Activated gamma-delta T cell (primary cell): ENCODE results near the gene SEC61B.
"Not testable (repeated sequence)": the region's sequence is repeated elsewhere in the genome, so short reads cannot be mapped to it uniquely, and the experiment has no call there.

Experiments used
- DNase-seq: peaks from one replicate; lab custom pipeline; 2025; lab: John Stamatoyannopoulos, UW

The SEC61B gene

DNA sequence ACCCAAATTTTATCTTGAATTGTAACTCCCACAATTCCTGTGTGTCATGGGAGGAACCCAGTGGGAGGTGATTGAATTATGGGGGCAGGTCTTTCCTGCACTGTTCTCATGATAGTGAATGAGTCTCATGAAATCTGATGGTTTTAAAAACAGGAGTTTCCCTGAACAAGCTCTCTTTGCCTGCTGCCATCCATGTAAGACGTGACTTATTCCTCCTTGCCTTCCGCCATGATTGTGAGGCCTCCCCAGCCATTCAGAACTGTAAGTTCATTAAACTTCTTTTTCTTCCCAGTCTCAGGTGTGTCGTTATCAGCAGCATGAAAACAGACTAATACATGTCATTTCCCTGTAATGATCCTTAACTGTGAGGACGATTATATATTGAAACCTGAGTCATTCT, 15.8 kb downstream of the SEC61B start:
- DNase-seq, result not testable (repeated sequence)

DNA sequence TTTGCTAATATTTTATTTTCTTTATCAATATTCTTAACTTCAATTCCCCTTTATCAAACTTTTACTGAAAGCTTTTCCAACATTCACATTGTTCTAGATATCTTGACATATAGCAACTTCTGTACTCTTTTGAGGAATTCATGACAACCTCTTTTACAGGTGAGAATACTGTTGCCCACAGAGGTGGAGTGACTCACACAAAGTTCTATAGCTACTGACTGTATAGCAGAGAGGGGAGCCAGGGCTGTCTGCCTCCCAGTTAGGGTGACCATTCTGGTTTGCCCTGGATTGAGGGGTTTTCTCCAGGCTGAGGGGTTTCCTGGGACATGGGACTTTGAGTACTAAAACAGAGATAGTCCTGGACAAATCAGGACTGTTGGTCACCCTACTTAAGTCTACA, 16.2 kb downstream of the SEC61B start:
- DNase-seq, result no peak

DNA sequence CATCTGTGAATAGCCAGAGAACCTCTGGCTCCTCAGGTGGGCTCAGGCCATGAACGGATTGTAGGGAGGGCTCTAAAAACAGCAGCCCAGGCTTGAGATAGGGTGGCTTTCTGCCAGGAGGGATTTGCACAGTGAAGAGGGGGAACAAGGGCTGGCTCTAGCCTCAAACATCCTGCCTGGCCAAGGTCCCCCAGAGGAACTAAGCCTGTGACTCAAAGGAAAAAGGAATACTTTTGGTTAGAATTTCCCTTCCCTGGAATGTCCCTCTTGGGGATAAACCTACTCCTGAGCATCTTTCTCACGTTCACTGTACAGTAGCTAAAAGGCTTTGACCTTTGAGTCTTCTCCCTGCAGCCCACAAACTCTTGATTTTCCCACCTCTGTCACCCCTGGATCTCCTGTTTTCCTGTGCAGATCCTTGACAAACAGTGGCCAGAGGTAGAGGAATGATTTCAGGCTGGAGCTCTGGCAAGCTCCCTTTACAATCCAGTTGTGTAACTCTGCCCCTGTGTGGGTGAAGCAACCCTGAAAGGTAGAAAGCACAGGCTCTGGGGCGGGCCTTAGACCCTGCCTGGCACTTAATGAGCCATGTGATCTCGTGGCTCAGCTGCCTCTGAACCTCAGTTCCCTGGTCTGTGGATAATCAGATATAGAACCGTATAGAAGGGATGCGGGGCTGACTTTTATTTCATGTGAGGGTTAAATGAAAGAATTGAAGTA, 17.4 kb downstream of the SEC61B start:
- no peak for DNase-seq

DNA sequence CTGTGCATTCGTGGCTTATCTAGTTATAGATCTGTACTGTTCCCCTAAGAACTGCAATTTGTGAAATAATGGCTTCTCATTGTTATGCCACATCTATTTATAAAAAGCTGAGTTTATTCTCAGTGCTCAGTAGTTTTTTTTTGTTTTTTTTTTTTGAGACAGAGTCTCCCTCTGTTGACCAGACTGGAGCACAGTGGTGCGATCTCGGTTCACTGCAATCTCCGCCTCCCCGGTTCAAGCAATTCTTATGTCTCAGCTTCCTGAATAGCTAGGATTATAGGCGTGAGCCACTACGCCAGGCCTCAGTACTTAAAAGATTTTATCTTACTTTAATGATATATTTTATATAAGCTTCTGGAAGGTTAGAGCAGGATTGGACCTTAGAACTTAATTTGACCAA, 19.0 kb downstream of the SEC61B start:
- no peak for DNase-seq

DNA sequence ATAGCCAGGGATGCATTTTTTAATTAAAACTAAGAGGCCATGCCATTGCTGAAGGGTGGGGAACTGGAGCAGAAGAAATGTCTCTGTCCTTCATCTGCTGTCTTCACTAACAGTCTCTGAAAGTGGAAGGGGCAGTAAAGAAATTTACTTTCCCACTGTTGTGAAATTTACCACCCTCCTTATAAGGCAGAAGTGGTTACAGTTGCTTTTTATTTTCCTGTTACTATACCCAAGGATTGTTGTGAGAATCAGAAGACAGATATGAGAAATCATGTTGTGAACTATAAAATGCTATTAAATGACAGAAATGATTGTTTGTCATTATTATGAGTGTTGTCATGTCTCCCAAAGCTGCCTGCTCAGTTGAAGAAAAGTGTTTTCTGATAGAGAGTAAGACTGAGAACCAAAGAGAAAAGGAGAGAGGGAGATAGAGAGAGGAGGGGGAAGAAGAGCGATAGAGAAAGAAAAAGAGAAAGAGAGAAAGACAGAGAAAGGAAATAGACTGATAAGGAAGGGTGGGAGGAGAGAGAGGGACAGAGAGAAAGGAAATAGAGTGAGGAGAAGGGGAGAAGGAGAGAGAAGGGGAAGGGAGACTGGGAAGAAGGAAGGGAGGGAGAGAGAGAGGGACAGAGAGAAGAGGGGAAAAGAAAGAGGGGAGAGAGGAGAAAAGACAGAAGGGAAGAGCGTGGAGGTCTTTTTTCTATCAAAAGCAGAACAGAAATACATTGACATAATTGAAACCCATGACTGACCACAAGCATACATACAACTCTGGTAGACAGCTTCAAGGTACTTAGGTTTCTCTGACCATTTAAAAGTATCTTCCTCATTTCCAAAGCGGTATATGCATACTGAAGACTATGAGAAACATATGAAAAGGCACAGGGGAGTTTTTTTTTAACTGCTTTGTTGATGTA, 22.5 kb downstream of the SEC61B start:
- DNase-seq, result no peak

DNA sequence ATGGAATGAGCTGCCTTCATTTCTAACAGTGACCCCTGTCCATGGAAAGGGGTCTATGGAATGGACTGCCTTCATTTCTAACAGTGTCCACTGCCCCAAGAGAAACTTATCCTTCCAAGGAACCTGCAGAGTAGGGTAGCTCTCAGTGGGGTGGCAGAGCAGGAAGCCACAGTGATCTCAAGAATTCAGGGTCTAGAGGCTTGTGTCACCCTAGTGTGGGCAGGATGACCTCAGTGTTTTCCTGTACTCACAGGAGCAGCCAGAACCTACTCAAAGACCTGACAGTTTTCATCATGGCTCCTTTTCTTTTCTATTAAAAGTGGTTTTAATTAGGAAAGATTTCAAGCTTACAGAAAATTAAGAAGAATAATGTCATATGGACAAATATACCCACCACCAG, 27.5 kb downstream of the SEC61B start:
- DNase-seq, result no peak

DNA sequence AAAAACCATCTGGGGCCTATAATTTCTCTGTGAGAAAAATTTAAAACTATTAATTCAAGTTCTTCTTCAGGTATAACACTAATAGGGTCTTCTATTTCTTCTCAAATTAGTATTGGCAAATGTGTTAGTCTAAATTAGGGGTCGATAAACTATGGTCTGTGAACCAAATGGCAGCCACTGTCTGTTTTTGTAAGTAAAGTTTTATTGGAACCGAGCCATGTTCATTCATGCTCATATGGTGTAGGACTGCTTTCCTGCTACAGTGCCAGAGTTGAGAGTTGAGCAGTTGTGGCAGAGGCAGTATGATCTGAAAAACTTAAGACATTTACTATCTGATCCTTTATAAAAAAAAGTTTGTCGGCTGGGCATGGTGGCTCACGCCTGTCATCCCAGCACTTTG, 29.1 kb downstream of the SEC61B start:
- DNase-seq, result no peak

DNA sequence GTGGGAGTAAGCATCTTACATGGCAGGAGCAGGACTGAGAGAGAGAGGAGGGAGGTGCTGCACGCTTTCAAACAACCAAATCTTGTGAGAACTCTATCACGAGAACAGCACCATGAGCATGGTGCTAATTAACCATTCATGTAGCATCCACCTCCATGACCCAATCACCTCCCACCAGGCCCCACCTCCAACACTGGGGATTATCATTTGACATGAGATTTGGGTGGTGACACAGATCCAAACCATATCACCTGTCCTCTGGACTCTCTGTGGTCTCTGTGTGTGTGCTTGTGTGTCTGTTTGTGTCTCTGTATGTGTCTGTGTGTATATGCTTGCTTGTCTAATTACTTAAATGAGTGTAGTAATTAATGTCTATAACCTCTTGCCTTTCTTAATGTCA, 31.1 kb downstream of the SEC61B start:
- no peak for DNase-seq

DNA sequence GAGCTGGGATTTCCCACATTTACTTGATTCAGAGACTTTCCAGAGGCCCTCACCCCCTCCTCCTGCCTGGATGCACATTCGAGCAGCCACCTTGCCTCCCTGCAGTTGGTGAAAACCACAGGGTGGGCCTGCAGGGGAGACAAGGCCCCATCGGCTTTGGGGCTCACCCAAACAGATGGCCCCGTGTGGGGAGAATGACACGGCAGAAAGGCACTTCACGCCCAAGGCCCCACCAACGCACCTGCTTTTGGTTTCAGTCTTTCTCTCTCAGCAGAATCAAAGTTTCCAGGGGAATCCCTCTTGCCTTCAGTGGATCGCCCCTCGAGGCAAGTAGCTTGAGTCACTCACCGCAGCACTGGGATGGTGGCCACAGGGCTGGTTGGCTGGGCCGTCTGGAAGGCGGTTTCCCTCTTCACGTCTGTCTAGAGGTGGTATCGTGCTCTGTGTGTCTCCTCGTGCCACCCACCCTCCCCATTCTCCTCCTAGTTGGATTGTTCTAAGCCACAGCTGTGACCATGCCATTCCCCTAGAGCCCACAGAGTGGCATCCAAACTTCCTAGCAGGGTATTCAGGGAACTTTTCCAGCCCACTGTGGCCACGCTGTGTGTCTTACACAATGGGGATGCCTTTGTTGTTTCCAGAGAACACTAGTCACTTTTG, 31.8 kb downstream of the SEC61B start:
- DNase-seq, result peak; percentile 20

DNA sequence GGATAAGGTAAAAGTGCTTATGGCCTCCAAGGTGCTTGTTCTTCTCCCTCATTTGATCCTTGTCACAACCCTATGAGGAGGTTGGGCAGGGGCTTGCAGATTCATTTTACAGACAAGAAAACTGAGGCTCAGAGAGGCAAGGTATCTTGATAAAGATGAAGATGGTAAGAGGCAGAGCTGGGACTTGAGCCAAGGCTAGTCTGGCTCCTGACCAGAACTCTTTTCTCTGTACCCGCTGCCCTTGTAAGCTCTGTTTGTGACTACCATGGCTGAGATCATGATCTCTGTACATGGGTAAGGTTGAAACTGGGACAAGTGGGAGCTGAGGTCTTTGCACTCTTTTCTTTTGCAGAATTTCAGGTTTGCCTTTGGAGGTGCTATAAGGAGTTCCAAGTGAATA, 33.6 kb downstream of the SEC61B start:
- no peak for DNase-seq

DNA sequence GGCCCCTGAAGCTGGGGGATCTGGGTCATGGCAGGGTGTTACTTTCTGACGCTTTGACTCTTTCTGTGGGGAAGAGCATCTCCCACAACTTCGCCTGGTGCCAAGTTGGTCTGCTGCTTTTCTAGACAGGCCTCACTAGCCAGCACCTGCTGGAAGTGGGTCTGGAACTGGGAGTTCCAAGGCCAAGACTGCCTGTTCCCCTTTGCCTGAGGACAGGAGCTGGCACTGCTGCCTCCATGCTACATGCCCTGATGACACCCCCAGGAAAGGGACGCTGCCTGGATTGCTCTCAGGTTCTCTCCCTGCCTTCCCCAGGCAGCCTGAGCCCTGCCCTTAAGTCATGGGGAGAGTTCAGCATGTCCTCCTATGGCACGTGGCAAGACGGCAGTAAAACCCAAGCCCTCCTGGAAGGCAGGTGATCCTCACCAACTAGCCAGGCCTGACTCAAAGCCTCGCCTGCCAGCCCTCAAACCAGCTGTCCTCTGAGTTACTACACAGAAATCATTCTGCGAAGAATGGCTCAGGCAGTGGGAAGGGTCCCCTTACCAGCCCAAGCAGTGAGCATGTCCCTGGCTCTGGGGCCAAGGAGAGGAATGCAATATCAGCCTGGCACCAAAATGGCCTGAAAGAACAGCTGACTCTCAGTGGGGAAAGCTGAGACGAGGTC, 35.8 kb downstream of the SEC61B start:
- no peak for DNase-seq

DNA sequence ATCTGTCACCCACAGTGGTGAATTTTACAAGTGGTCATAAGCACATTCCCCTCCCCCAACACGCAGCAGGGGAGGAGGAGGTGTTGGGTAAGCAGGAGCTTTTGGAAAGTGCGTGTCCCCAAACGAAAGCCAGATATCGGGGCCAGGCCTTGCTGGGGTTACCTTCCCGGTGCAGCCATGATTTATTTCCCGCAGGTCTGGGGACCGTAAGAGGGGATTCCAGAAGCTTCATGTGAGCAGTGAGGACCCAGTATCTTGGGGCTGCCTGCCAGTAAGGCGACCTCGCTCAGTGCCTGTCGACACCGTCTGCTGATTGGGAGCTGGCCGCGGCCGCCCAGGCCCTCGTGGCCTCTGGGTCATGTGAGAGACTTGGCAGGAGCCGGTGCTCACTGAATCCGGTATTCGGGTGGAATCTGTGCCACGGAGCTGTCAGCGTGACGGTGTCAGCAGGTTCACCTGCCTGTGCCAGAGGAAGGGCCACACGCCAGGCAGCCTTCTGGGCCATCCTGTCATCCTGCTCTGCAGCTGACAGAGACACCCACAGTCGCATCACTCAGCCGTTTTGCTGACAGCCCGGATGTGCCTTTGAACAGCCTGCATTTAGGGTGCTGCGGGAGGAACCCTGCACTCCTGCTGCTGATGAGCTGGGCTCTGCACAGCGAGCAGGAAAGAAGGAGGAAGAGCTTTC, 37.3 kb downstream of the SEC61B start:
- no peak for DNase-seq

DNA sequence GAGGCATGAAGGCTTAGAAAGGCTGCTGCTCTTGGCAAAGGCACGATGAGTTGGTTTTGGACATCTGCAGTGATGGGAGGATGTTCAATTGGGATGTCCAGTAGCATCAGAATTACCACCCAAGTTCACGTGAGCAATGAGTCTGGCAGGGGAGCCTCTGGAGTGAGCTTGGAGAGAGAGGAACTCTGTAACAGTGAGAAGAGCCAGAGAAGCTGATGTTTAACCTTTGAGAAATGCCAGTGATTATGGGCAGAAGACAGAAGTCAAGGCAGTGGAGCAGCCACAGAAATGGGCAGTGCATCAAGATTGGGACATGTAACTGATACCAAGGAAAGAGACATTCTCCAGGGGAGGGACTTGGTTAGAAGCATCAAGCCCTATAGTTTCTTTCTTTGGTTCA, 39.8 kb downstream of the SEC61B start:
- no peak for DNase-seq

DNA sequence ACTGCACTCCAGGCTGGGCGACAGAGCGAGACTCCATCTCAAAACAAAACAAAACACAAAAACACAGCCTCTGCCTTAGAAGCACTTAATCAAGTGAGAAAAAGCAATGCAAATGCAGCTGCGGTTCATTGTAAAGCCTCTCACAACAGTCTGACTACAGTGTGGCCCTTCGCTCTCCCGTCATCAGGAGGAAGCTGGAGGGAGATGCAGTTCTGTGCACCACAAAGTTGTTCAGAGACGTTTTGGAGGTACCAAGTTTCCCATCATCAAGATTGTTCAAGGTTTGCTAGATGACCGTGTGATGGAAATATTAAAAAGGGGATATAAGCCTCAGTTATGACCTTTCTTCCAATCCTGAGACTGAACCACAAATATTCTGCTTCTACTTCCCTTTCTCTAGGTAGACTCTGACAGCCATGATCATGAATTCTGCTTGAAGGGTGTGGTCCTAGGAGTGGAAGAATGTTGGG, 40.9 kb downstream of the SEC61B start:
- no peak for DNase-seq

DNA sequence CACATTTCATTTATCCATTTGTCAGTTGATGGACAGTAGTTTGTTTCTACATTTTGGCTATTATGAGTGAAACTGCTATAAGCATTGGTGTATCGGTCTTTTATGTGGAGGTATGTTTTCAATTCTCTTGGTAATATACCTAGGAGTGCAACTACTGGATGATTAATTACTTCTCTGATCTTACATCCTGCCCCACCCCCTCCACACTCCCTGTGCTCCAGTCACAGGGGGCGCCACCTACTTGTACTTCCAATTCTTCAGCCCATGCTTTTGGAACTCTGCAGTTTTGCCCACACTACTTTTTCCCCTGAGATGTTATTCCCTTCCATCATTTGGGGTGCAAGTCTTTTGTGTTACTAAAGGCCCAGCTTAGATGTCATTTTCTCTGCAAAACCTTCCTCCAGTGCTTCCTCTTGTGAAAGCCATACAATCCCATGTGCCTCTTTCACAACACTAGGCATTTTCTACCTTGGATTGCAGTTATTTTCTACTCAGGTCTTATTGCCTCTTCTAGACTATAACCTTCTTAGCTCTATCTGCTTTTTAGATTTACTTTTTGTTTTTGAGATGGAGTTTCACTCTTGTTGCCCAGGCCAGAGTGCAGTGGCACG, 42.1 kb downstream of the SEC61B start:
- no peak for DNase-seq

DNA sequence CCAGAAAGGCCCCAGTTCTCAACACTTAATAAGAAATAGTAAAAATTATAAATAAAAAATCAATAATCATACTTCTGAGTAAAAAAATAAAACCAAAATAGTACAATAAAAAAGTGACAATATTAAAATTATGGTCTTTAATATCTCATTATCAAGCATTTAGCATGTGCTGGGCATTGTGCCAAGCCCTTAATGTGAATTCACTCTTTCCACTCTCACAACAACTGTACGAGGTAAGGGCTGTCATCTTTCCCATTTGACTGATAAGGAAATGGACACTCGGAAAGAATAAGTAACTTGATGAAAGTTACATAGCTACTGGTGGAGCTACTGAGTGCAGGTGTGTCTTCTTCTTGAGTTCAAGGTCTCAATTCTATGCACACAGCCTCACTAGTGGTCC, 43.6 kb downstream of the SEC61B start:
- DNase-seq, result no peak

DNA sequence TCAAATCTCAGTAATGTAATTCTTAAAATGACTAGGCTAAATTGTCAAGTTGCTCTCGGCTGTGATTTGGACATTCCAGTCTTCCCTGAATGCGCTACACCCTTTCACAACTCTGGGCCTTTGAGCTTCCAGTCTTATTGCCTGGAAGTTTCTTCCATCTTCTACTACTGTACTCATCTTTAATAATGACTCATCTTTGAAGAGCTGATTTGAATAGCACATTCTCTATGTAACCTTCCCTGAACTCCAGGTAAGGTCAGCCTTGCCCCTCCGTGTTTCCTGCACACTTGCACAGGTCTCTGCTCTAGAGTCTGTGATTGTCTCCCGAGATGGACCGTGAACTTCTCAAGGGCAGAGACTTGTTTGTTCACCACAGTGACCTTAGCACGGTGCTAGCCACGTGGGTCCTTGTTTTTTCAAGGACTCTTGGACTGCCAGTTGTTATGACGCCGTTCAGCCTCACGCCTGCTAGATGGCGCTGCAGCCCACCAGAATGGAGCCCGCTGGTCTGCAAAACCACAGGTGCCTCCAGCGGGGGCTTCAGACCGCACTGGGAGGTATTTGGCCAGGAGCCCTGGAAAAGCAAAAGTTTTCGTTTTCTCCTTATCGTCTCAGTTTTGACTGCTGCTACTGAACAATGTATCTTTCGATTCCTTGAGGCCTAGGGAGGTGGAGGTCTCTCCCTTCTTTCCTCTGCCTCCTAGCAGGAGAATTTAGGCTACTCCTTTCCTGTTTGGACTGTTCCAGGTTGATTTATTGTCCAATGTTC, 44.4 kb downstream of the SEC61B start:
- peak; percentile 15 for DNase-seq

DNA sequence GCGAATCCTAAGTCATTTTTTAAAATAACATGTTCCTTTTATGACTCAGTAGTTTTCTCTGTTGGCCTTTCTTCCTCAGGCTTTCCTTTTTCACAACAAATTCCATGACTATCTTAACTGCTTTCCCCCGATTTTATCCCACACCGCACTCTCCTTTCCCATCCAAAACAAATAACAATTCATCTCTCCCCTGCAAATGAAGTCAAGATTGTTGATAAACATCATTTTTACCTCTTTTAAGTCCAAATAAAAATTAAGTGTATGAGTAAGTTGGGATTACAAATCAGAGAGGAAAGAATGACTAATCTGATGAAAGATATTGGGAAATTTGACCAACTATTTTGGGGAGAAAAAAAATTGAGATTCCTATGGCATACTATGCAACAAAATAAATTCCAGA, 47.3 kb downstream of the SEC61B start:
- DNase-seq, result no peak

DNA sequence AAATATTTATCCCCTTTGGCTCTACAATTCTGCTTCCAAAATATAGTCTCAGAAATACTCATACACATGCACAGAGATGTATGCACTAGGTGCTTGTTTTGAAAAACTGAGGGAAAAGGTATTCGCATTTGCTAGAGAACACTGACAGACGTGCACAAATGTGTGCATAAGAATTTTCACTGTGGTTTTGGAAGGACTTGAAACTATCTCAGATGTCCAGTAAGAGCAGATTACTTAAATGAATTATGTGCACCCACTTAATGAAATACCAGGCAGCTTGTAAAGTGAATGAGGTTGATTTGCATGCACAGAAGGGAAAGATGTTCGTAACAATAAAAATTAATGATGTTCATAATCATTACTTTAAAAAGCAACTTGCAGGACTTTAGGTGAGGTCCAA, 48.4 kb downstream of the SEC61B start:
- DNase-seq, result no peak

DNA sequence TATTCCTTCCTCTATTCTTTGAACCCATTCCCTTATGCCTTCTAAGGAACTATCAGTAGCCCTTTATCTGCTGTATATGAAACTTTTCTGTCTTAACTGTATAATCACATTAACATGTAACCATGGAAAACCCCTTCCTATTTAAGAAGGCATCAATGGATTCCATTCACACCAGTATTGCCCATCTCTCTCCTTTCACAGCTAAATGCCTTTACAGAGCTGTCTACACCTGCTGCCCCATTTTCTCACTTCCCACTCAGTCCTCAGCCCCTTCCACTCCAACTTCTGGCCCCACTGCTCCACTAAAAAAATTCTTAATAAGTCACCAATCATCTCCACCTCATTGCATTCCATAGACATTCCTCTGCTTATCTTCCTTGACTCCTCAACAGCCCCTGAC, 50.8 kb downstream of the SEC61B start:
- no peak for DNase-seq
